Measurements from ENCODE around the gene PLP1.

The PLP1 gene, protein sequence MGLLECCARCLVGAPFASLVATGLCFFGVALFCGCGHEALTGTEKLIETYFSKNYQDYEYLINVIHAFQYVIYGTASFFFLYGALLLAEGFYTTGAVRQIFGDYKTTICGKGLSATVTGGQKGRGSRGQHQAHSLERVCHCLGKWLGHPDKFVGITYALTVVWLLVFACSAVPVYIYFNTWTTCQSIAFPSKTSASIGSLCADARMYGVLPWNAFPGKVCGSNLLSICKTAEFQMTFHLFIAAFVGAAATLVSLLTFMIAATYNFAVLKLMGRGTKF

DNA sequence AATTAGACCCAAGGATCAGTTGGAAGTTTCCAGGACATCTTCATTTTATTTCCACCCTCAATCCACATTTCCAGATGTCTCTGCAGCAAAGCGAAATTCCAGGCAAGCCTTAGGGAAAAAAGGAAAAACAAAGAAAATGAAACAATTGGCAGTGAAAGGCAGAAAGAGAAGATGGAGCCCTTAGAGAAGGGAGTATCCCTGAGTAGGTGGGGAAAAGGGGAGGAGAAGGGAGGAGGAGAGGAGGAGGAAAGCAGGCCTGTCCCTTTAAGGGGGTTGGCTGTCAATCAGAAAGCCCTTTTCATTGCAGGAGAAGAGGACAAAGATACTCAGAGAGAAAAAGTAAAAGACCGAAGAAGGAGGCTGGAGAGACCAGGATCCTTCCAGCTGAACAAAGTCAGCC lies at the start of gene PLP1:
Gene PLP1 (plus strand): TSS at position 295 of the 400 bp plus-strand sequence. CDS start 156 bp downstream, outside the sequence.
- no peak for DNase-seq (ENCODE audit: low read depth)

DNA sequence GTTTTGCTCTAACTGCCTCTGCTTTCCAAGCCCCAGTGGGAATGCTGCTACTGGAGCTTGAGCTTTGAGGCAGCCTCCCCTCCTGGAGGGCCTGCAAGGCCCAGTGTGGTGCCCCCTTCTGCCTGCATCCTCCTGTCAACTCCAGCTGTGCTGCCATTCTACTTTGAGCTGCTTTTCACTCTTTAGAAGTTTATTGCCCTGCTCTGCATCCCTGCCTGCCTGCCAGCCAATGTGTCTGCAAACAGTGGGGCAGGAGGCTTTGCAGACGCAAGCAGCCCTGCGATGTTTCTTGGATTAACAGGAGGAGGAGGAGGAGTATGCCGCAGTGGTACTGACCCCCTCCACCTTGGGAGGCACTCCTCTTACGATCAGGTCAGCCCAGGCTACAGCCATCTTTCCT lies 49.5 kb upstream of the PLP1 start:
- DNase-seq (ENCODE audit: low read depth) = no peak

- no peak for DNase-seq (ENCODE audit: low read depth)
Observed at GRCh38 chrX:103729015-103729414, 47.6 kb upstream of the PLP1 start.

DNA sequence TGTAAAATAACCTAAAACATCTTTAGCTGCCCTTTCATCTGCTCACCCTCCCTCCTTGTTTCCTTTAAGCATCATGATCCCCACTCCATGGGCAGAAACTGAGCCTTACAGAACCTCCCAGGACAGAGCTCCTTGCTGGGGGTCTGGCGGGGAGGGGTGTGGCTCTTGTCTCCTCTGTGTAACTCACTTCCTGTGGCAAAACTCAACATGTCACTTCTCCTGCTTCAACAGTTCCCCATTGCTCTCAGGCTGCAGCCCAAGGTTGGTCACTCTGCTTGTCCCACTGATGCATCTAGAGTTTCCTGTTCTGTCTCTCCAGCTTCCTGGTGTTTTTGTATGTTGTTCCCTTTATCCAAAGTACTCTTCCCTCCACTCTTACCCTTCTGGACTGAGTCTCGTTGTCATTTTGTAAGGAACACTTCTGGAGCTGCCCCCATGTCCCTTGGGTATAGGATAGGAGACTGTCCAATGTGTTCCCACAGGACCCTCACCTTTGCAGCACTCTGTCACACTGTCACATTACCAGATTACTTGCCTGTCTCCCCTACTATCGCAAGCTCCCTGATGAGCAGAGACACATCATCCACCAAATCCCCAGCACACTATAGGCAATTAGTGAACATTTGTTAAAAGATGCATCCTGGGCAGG lies 46.4 kb upstream of the PLP1 start:
- DNase-seq (ENCODE audit: low read depth) = peak; percentile 36

GRCh38 chrX:103730796-103731493 lies 45.7 kb upstream of the PLP1 start:
- peak; percentile 87 for DNase-seq (ENCODE audit: low read depth)

GRCh38 chrX:103733017-103733416 lies 43.6 kb upstream of the PLP1 start:
- DNase-seq (ENCODE audit: low read depth) = peak; percentile 61

- DNase-seq (ENCODE audit: low read depth) = peak; percentile 17
Observed at GRCh38 chrX:103734125-103734760, 42.4 kb upstream of the PLP1 start.

GRCh38 chrX:103737696-103738095 lies 38.9 kb upstream of the PLP1 start:
- no peak for DNase-seq (ENCODE audit: low read depth)

- no peak for DNase-seq (ENCODE audit: low read depth)
Observed at GRCh38 chrX:103739421-103739820, 37.2 kb upstream of the PLP1 start.

GRCh38 chrX:103741879-103742278 lies 34.8 kb upstream of the PLP1 start:
- peak; percentile 68 for DNase-seq (ENCODE audit: low read depth)

DNA sequence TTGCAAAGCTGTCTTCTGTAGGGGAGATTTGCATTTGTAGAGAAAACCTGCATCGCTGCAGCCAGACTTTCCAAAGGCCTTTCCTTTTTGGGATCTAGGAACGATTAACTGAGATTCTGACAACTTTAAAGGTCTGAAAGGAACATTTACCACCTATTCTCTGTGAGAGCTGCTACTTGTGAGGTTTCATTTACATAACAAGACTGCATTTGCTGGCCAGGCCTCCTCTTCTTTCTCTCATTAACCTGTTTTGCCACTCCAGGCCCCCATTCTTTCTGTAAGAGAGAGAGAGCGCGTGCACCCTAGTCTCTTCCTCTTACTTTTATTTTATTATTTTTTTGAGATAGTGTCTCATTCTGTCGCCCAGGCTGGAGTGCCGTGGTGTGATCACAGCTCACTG lies 34.3 kb upstream of the PLP1 start:
- no peak for DNase-seq (ENCODE audit: low read depth)

GRCh38 chrX:103747163-103747562 lies 29.5 kb upstream of the PLP1 start:
- DNase-seq (ENCODE audit: low read depth) = no peak

GRCh38 chrX:103754401-103754800 lies 22.2 kb upstream of the PLP1 start:
- DNase-seq (ENCODE audit: low read depth) = no peak

DNA sequence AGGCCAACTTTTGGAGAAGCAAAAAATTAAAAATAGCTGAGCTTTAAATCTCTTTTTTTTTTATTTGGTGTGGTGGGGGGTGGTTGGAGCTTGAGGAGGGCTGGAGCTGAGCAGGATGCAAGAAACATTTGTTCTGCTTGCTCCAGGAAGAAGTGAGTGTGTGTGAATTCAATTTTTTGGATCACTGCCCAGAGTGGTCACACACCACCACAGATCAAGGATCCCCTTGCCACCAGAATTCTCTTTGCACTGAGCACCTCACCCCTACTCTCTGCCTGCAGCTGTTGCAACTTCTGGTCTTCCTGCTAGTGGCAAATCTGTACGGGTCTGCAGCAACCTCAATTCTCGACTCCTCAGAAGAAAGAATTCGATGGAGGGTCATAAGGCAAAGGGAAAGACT lies 19.9 kb upstream of the PLP1 start:
- no peak for DNase-seq (ENCODE audit: low read depth)

DNA sequence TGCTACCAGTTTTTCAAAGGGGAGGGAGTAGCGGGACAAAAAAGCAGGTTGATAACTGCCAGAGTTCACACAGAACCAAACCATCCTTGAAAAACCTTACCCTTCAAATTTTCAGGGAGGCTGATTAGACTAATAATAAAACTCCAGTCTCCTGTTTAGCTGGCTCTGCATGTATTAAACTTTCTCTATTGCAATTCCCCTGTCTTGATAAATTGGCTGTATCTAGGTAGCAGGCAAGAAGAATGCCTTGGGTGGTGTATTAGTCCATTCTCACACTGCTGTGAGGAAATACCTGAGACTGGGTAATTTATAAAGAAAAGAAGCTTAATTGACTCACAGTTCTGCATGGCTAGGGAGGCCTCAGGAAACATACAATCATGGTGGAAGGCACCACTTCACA lies 18.1 kb upstream of the PLP1 start:
- DNase-seq (ENCODE audit: low read depth) = no peak

DNA sequence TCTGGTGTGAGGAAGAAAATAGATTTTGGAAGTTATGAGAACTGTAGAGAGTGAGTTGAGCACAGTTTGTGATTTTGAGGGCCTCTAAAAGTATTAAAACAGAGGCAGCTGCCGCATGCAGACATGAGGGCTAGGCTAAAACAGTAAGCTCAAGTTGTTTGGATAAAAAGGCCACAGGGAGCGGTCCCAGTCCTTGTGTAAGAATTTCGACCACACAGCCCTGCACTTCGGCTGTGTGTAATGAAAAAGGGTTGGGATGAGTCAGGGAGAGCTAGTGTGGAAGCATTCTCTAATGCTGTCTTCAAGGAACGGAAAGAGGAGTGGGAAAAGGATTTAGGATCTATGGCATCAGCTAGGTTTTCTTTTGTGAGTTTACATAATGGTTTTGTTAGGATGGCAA lies 13.1 kb upstream of the PLP1 start:
- DNase-seq (ENCODE audit: low read depth) = peak; percentile 38

DNA sequence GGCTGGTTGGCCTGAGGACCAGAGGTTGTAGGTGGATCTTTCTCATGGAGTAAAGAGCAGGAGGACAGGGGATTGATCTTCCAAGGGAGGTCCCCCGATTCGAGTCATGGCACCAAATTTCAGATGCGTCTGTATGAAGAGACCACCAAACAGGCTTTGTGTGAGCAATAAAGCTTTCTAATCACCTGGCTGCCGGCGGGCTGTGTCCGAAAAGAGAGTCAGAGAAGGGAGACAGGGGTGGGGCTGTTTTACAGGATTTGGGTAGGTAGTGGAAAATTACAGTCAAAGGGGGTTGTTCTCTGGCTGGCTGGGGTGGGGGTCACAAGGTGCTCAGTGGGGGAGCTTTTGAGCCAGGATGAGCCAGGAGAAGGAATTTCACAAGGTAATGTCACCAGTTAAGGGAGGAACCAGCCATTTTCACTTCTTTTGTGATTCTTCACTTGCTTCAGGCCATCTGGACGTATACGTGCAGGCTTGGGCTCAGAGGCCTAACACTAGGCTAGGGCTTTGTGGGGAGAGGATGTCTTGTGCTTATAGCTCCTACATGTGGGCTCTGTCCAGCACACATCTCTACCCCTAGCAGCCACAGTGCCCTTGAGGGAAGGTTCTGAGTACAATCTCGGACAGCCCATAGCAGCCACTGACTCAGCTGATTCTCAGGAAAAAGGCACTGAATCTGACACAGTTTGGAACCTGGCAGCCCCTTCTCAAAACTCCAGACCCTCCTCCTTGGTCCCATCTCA lies 9.7 kb upstream of the PLP1 start:
- peak; percentile 13 for DNase-seq (ENCODE audit: low read depth)

DNA sequence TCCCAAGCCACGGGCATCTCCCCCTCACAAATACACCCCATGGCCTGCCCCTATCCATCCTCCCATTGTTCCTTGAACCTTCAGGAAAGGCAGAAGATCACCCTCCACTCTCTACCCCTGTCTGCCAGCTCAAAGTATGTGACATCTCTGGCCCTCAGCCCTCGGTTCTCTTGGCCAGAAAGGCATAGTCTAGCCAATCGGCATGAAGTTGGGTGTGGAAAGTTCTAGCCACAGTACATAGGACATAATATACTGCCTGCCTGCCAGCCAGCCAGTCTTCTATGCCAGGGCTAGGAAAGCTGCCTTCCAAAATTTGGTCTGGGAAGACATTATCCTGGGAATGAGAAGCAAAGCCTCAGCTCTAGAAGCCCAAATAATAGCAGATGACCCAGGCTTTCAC lies 3.2 kb upstream of the PLP1 start:
- DNase-seq (ENCODE audit: low read depth) = no peak

DNA sequence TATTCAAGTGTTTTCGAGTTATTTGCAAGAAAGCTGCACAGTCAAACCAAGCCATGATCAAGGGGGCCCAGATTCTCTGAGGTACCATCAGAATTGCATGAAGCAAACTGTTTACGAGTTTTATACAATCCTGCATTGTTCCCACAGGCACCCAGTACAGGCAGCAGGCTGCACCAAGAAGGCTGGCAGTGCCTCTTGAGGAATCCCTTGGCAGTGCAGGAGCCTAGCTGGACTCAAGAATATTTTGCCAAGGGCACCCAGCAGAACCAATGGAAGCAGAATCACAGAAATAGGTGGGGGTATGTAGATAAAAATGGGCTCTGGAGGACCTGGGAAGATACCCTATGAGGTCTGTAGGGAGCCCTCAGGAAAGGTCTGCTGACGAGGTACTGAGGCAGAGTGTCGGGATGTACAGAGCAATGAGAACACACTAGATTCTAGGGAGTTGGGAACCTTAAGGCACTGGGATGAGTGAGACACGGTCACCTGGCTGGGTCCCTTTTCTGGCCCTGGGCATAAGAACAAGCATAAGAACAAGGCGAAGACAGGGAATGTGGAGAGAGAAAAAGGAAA lies 2.5 kb upstream of the PLP1 start:
- DNase-seq (ENCODE audit: low read depth) = peak; percentile 61

DNA sequence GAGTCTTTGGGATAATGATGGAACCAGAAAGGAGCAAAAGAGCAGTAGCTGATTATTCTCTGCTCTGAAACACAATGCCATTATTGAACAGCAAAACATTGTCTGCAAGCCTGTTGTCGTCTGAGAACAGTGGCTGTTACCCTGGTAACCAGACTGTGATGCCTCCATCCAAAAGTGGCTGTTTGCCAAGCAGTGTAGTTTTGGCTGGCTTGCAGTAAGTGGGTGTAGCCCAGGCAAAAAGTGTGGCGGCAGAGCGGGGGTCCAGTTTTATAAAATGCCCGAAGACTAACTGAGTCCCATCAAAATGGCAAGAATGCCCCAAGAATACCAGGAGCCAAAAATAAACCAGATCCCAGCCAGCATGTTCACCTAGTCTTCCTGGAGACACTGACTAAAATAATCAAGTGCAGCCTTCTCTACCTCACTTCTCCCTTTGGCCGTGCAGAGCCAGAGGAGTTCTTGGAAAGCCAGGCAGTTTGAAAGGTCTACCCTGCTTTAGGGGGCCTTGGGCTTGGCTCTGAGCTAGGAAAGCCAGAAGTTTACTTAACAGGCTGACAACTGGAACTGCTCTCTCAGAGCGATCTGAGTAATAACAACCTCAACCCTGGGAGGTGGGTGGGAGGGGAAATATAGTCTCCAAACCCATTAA lies 2.6 kb downstream of the PLP1 start:
- DNase-seq (ENCODE audit: low read depth) = peak; percentile 18

Measured in EH (cell line).